CD14-positive monocyte (primary cell): ENCODE data around the gene ATG7. TPM values are rescaled to one million over a fixed set of nuclear protein-coding genes. Genes with fewer than 3 reads are reported as not detected.

Source experiments
- DNase-seq, 3 donors: peaks; one replicate each; pipeline ENCODE4 v3.0.0-alpha.2; 2011 to 2022
- H2AFZ ChIP-seq: 2 replicates; pipeline ENCODE4 v1.6.0; 2012; ENCODE audit warnings: mild to moderate bottlenecking, low read depth, low read length, inconsistent platforms; ENCODE audit not compliant: insufficient read depth, poor library complexity, severe bottlenecking
- H3K27ac ChIP-seq, 2 donors: 1 replicate in 1 of 2; 2 replicates in 1 of 2; pipeline ENCODE4 v1.5.1; 2012 to 2013; ENCODE audit warnings: low read length in 2 of 2, control low read depth in 1 of 2, inconsistent platforms in 1 of 2, low read depth in 1 of 2, mild to moderate bottlenecking in 1 of 2
- H3K27me3 ChIP-seq, 2 donors: one replicate each; pipeline versions ENCODE4 v1.6.0 to v1.6.1; 2011 to 2013; ENCODE audit warnings: low read length in 2 of 2; ENCODE audit not compliant: control insufficient read depth in 2 of 2, insufficient read depth in 2 of 2
- H3K36me3 ChIP-seq, 2 donors: replicated peaks in 1 of 2; 1 replicate in 1 of 2; 2 replicates in 1 of 2; pipeline versions ENCODE4 v1.5.1 to v1.6.1; 2012 to 2013; ENCODE audit warnings: low read length in 2 of 2, control low read depth in 1 of 2, inconsistent platforms in 1 of 2, mild to moderate bottlenecking in 1 of 2; ENCODE audit not compliant: insufficient read depth in 2 of 2, control insufficient read depth in 1 of 2
- H3K4me1 ChIP-seq, 2 donors: 1 replicate in 1 of 2; 2 replicates in 1 of 2; pipeline versions ENCODE4 v1.5.1 to v1.6.1; 2012 to 2013; ENCODE audit warnings: low read length in 2 of 2, control low read depth in 1 of 2, inconsistent platforms in 1 of 2, mild to moderate bottlenecking in 1 of 2, moderate library complexity in 1 of 2; ENCODE audit not compliant: insufficient read depth in 2 of 2, control insufficient read depth in 1 of 2
- H3K4me2 ChIP-seq: replicated peaks from 2 replicates; pipeline ENCODE3; 2012; ENCODE audit warnings: low read length, moderate library complexity, mild to moderate bottlenecking; ENCODE audit not compliant: poor library complexity, severe bottlenecking; ENCODE audit errors: extremely low read depth
- H3K4me3 ChIP-seq, 3 experiments: fragments of 200-600 bp in 1 of 3; sonication (generic) in 1 of 3; replicated peaks in 1 of 3; 1 replicate in 2 of 3; 2 replicates in 1 of 3; pipeline ENCODE4 v1.5.1; 2011 to 2013; ENCODE audit warnings: low read length in 3 of 3, mild to moderate bottlenecking in 3 of 3, control low read depth in 2 of 3, low read depth in 2 of 3, inconsistent platforms in 1 of 3, moderate library complexity in 1 of 3
- H3K79me2 ChIP-seq: 2 replicates; pipeline ENCODE4 v1.6.0; 2012; ENCODE audit warnings: mild to moderate bottlenecking, control low read depth, inconsistent platforms, low read length, moderate library complexity; ENCODE audit not compliant: insufficient read depth
- H3K9ac ChIP-seq: 2 replicates; pipeline ENCODE4 v1.6.0; 2017; ENCODE audit warnings: low read length, mild to moderate bottlenecking; ENCODE audit not compliant: insufficient read depth, poor library complexity, severe bottlenecking
- H3K9me3 ChIP-seq, 2 donors: replicated peaks in 1 of 2; 1 replicate in 1 of 2; 2 replicates in 1 of 2; pipeline versions ENCODE4 v1.5.1 to v1.6.1; 2012 to 2013; ENCODE audit warnings: low read length in 2 of 2, control low read depth in 1 of 2; ENCODE audit not compliant: control insufficient read depth in 1 of 2, insufficient read depth in 1 of 2
- H4K20me1 ChIP-seq: 2 replicates; pipeline ENCODE4 v1.6.0; 2012; ENCODE audit warnings: mild to moderate bottlenecking, low read length, control low read depth, moderate library complexity; ENCODE audit not compliant: insufficient read depth
- H3K27ac Mint-ChIP-seq, 7 donors: one replicate each; pipeline ENCODE4 v1.8.0; 2020; ENCODE audit warnings: mild to moderate bottlenecking in 7 of 7, mixed read lengths in 7 of 7, moderate library complexity in 6 of 7, inconsistent platforms in 2 of 7
- H3K27me3 Mint-ChIP-seq, 3 donors: one replicate each; pipeline ENCODE4 v1.8.0; 2021 to 2022; ENCODE audit warnings: low read depth in 3 of 3, mild to moderate bottlenecking in 3 of 3, mixed read lengths in 3 of 3, moderate library complexity in 3 of 3, inconsistent platforms in 1 of 3
- H3K36me3 Mint-ChIP-seq, 2 donors: one replicate each; pipeline ENCODE4 v1.8.0; 2020; ENCODE audit warnings: mixed read lengths in 2 of 2, inconsistent platforms in 1 of 2, mild to moderate bottlenecking in 1 of 2
- H3K4me1 Mint-ChIP-seq: one replicate; pipeline ENCODE4 v1.8.0; 2020; ENCODE audit warnings: mild to moderate bottlenecking, mixed read lengths
- H3K4me3 Mint-ChIP-seq, 2 donors: one replicate each; pipeline ENCODE4 v1.8.0; 2020; ENCODE audit warnings: mild to moderate bottlenecking in 2 of 2, mixed read lengths in 2 of 2, moderate library complexity in 1 of 2
- H3K9me3 Mint-ChIP-seq, 7 donors: one replicate each; pipeline ENCODE4 v1.8.0; 2020 to 2022; ENCODE audit warnings: mixed read lengths in 7 of 7, mild to moderate bottlenecking in 6 of 7, moderate library complexity in 6 of 7, inconsistent platforms in 2 of 7
- WGBS: methylation state at CpG from one replicate; pipeline ENCODE4 v1.1.5; 2013; ENCODE audit warnings: missing lambda C conversion rate; ENCODE audit not compliant: insufficient coverage; 5-methylcytosine and 5-hydroxymethylcytosine counted together
- intact Hi-C, 2 donors: fragments of 100-400 bp; cut with micrococcal nuclease; formaldehyde crosslinking; loops; one replicate each; pipeline versions ENCODE4 v1.15.0 to v1.15.1; 2023
- polyA plus RNA-seq, 3 donors: library from polyadenylated mRNA; depleted of rRNA in 1 of 3; unstranded in 2 of 3; stranded (reverse) in 1 of 3; fragments of 300-500 nt in 2 of 3; fragments of >200 nt in 1 of 3; fragmentation: Illumina TruSeq in 2 of 3; gene quantifications; 1 replicate in 2 of 3; 2 replicates in 1 of 3; pipeline ENCODE4 v1.2.3, GENCODE V29; 2012 to 2021
- TF ChIP-seq, protein P1 (sequence below): fragments of 200-600 bp; IDR thresholded peaks from one replicate; pipeline ENCODE4 v1.8.0; 2022; ENCODE audit warnings: antibody characterized with exemption, mild to moderate bottlenecking

The ATG7 gene
- polyA plus RNA-seq, 3 donors, result 57.4 to 101 (median 89.7) TPM

- no CpG with 5 or more reads among the region's 6 CpGs for WGBS
- Histone ChIP-seq H3K9ac (no peak overlapping the region), H3K4me2 (no peak overlapping the region), H3K4me3 (no peak overlapping the region), H3K27me3 (no peaks in the 10 kb centered on the region), H2AFZ (no peak overlapping the region), H3K4me1 (peaks cover 0 to 7% of the 10 kb centered on the region in 2 donors), H3K79me2 (peaks cover 20% of the 10 kb centered on the region), H3K27ac (no peak overlapping the region), H3K9me3 (no peaks in the 10 kb centered on the region), H3K36me3 (peaks cover 28 to 64% of the 10 kb centered on the region in 2 donors), H4K20me1 (peaks cover 100% of the 10 kb centered on the region)
- DNase-seq, result no peak
- Mint-ChIP-seq H3K9me3 (no peaks in the 10 kb centered on the region), H3K27me3 (peaks cover 0 to 1% (median 0%) of the 10 kb centered on the region in 3 donors), H3K4me3 (no peak overlapping the region), H3K4me1 (peaks cover 19% of the 10 kb centered on the region), H3K36me3 (peaks cover 34 to 43% of the 10 kb centered on the region in 2 donors), H3K27ac (peak overlapping the region in 2 of 7 donors; percentile 22 to 58)
- TF ChIP-seq, protein P1, sequence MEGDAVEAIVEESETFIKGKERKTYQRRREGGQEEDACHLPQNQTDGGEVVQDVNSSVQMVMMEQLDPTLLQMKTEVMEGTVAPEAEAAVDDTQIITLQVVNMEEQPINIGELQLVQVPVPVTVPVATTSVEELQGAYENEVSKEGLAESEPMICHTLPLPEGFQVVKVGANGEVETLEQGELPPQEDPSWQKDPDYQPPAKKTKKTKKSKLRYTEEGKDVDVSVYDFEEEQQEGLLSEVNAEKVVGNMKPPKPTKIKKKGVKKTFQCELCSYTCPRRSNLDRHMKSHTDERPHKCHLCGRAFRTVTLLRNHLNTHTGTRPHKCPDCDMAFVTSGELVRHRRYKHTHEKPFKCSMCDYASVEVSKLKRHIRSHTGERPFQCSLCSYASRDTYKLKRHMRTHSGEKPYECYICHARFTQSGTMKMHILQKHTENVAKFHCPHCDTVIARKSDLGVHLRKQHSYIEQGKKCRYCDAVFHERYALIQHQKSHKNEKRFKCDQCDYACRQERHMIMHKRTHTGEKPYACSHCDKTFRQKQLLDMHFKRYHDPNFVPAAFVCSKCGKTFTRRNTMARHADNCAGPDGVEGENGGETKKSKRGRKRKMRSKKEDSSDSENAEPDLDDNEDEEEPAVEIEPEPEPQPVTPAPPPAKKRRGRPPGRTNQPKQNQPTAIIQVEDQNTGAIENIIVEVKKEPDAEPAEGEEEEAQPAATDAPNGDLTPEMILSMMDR, result no peak
- intact Hi-C loops, result no loop called here
Measured at GRCh38 chr3:11434563-11435096, 162.4 kb downstream of the ATG7 start.

GRCh38 chr3:11435440-11436165 is 163.4 kb downstream of the ATG7 start:
- Mint-ChIP-seq H3K27ac (peak overlapping the region in 3 of 7 donors; percentile 12 to 30 (median 20)), H3K4me3 (no peak overlapping the region)

More at GRCh38 chr3:11435440-11436165, 163.4 kb downstream of the ATG7 start:
- H3K9me3 ChIP-seq, result no peaks in the 10 kb centered on the region
- H3K27ac ChIP-seq, result no peak overlapping the region
- H3K4me1 ChIP-seq, result peaks cover 0 to 8% of the 10 kb centered on the region in 2 donors
- Mint-ChIP-seq H3K4me1 (peaks cover 19% of the 10 kb centered on the region), H3K27me3 (peaks cover 0 to 1% (median 0%) of the 10 kb centered on the region in 3 donors), H3K36me3 (peaks cover 33 to 39% of the 10 kb centered on the region in 2 donors), H3K9me3 (no peaks in the 10 kb centered on the region)
- intact Hi-C loops, result no loop called here
- H3K4me3 ChIP-seq, result no peak overlapping the region
- no peak overlapping the region for H3K4me2 ChIP-seq
- no peak overlapping the region for H2AFZ ChIP-seq
- peaks cover 20 to 60% of the 10 kb centered on the region in 2 donors for H3K36me3 ChIP-seq
- H3K9ac ChIP-seq, result no peak overlapping the region
- TF ChIP-seq, protein P1, result no peak
- WGBS, result no CpG with 5 or more reads among the region's 7 CpGs
- no peaks in the 10 kb centered on the region for H3K27me3 ChIP-seq
- DNase-seq, result no peak
- peaks cover 99% of the 10 kb centered on the region for H4K20me1 ChIP-seq
- H3K79me2 ChIP-seq, result peaks cover 18% of the 10 kb centered on the region
